Stimulated activated CD4-positive, alpha-beta T cell treated with anti-CD3 and anti-CD28 coated beads, Interleukin-4, amount 100 ng/mL, for 48 hours (primary cell): Measurements from ENCODE around the gene ITM2C.
A peak's percentile ranks its signal among the peaks of the same experiment; 100 is the strongest.

Source experiments
- DNase-seq, 2 donors: peaks; one replicate each; pipeline ENCODE4 v3.0.0-alpha.2; 2020; ENCODE audit warnings: low read depth in 2 of 2

ITM2C gene

GRCh38 chr2:230907361-230908091 is 42.8 kb downstream of the ITM2C start:
- DNase-seq: no peak

- no peak for DNase-seq
Measured at GRCh38 chr2:230908092-230908594, 43.4 kb downstream of the ITM2C start.

- DNase-seq: peak; percentile 57 to 75
Measured at GRCh38 chr2:230908595-230909191, 44.0 kb downstream of the ITM2C start.

GRCh38 chr2:230909841-230910545 is 45.3 kb downstream of the ITM2C start:
- no peak for DNase-seq

- no peak for DNase-seq
Measured at GRCh38 chr2:230910546-230911177, 45.9 kb downstream of the ITM2C start.

- DNase-seq: no peak
Measured at GRCh38 chr2:230912046-230912445, 47.3 kb downstream of the ITM2C start.

GRCh38 chr2:230912724-230913123 is 48.0 kb downstream of the ITM2C start:
- DNase-seq: no peak

GRCh38 chr2:230913406-230914143 is 48.8 kb downstream of the ITM2C start:
- no peak for DNase-seq

GRCh38 chr2:230914886-230915285 is 50.1 kb downstream of the ITM2C start:
- DNase-seq: no peak

GRCh38 chr2:230915319-230915718 is 50.6 kb downstream of the ITM2C start:
- DNase-seq: no peak

- DNase-seq: no peak
Measured at GRCh38 chr2:230916218-230916617, 51.5 kb downstream of the ITM2C start.

- no peak for DNase-seq
Measured at GRCh38 chr2:230919240-230919639, 54.5 kb downstream of the ITM2C start.

GRCh38 chr2:230919681-230920080 is 54.9 kb downstream of the ITM2C start:
- no peak for DNase-seq

- DNase-seq: no peak
Measured at GRCh38 chr2:230920167-230920566, 55.4 kb downstream of the ITM2C start.

GRCh38 chr2:230921806-230922595 is 57.3 kb downstream of the ITM2C start:
- DNase-seq: no peak

GRCh38 chr2:230922951-230923717 is 58.4 kb downstream of the ITM2C start:
- DNase-seq: no peak

GRCh38 chr2:230924092-230924469 is 59.3 kb downstream of the ITM2C start:
- no peak for DNase-seq

GRCh38 chr2:230924470-230925341 is 60.0 kb downstream of the ITM2C start, which contains the start of gene GPR55:
Gene GPR55, minus strand, starts transcription at chr2:230925242. Its CDS starts 14,280 bp downstream, at chr2:230910962.
- DNase-seq: peak; percentile 56 to 86

GRCh38 chr2:230925443-230925878 is 60.7 kb downstream of the ITM2C start:
- no peak for DNase-seq
